Kidney epithelial cell (primary cell): Measurements from ENCODE around the gene CSNK2B. TPM values are rescaled to one million over a fixed set of nuclear protein-coding genes. Genes with fewer than 3 reads are reported as not detected.

Experiments
- DNase-seq: peaks from one replicate; pipeline ENCODE4 v3.0.0-alpha.2; 2010; ENCODE audit warnings: low read depth
- H3K27me3 ChIP-seq: 2 replicates; pipeline ENCODE4 v1.6.0; 2011; ENCODE audit warnings: low read length; ENCODE audit not compliant: control insufficient read depth, insufficient read depth
- H3K36me3 ChIP-seq: 2 replicates; pipeline ENCODE4 v1.5.1; 2011; ENCODE audit warnings: low read length; ENCODE audit not compliant: control insufficient read depth, insufficient read depth
- H3K4me3 ChIP-seq: 2 replicates; pipeline ENCODE4 v1.5.1; 2011; ENCODE audit warnings: low read depth, mild to moderate bottlenecking, control low read depth, low read length
- CTCF ChIP-seq: IDR thresholded peaks from 2 replicates; pipeline ENCODE4 v1.5.1; 2011; ENCODE audit warnings: mild to moderate bottlenecking, moderate library complexity, low read length, control low read depth, inconsistent platforms; ENCODE audit not compliant: insufficient read depth, poor library complexity, severe bottlenecking
- total RNA-seq: library from RNA; depleted of rRNA; stranded (reverse); fragments of >200 nt; gene quantifications from 2 replicates; pipeline ENCODE4 v1.2.3, GENCODE V29; 2015

CSNK2B gene
- total RNA-seq, 1 donor from 2014 or later = 366 TPM

GRCh38 chr6:31630177-31630934, 35.5 kb upstream of the CSNK2B start:
- H3K36me3 ChIP-seq = peaks cover 9% of the 10 kb centered on the region

DNA sequence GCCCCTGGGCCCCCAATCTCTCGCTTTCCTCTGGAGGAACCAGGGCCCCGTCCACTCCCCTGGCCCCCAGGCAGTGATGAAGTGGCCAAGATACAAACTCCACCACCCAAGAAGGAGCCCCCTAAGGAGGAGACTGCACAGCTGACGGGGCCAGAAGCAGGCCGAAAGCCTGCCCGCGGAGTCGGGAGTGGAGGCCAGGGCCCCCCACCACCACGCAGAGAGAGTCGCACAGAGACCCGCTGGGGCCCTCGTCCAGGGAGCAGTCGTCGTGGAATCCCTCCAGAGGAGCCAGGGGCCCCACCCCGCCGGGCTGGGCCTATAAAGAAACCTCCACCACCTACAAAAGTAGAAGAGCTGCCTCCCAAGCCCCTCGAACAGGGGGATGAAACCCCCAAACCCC, 34.7 kb upstream of the CSNK2B start:
- Histone ChIP-seq H3K36me3 (peaks cover 6% of the 10 kb centered on the region), H3K4me3 (no peak overlapping the region), H3K27me3 (no peaks in the 10 kb centered on the region)
- DNase-seq = no peak
- TF ChIP-seq CTCF = no peak

More at GRCh38 chr6:31630177-31630934, 35.5 kb upstream of the CSNK2B start:
- Histone ChIP-seq H3K27me3 (no peaks in the 10 kb centered on the region), H3K4me3 (no peak overlapping the region)
- DNase-seq = no peak
- no peak for TF ChIP-seq CTCF

GRCh38 chr6:31631681-31632278, 34.1 kb upstream of the CSNK2B start:
- no peak overlapping the region for H3K4me3 ChIP-seq
- H3K27me3 ChIP-seq = no peaks in the 10 kb centered on the region
- peaks cover 6% of the 10 kb centered on the region for H3K36me3 ChIP-seq
- no peak for TF ChIP-seq CTCF
- no peak for DNase-seq

DNA sequence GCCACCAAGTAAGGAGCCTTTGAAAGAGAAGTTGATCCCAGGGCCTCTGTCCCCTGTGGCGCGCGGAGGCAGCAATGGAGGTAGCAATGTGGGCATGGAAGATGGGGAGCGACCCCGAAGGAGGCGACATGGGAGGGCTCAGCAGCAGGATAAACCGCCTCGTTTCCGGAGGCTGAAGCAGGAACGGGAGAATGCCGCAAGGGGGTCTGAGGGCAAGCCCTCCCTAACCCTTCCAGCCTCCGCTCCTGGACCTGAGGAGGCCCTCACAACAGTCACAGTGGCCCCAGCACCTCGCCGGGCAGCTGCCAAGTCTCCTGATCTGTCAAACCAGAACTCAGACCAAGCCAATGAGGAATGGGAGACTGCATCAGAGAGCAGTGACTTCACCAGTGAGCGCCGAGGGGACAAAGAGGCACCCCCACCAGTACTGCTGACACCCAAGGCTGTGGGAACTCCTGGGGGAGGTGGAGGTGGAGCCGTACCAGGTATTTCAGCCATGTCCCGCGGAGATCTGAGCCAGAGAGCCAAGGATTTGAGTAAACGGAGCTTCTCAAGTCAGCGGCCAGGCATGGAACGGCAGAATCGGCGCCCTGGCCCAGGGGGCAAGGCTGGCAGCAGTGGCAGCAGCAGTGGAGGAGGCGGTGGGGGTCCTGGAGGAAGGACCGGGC, 33.5 kb upstream of the CSNK2B start:
- no peak for TF ChIP-seq CTCF
- Histone ChIP-seq H3K36me3 (peaks cover 6% of the 10 kb centered on the region), H3K4me3 (no peak overlapping the region), H3K27me3 (no peaks in the 10 kb centered on the region)
- DNase-seq = no peak

DNA sequence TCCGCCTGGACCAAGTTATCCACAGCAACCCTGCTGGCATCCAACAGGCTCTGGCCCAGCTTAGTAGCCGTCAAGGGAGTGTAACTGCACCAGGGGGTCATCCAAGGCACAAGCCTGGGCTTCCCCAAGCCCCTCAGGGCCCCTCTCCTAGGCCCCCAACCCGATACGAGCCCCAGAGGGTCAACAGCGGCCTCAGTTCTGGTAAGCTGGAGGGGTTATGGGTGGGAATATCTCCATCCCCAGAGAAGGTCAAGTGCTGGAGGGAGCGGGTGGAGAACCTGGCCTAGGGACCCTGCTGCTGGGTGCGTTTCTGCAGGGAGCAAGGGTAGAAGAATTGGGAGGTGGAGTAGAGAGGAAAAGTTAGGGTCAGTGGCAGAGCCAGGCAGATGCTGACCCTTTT, 32.4 kb upstream of the CSNK2B start:
- H3K27me3 ChIP-seq = no peaks in the 10 kb centered on the region
- peaks cover 7% of the 10 kb centered on the region for H3K36me3 ChIP-seq
- TF ChIP-seq CTCF = no peak
- DNase-seq = no peak
- no peak overlapping the region for H3K4me3 ChIP-seq
